ENCODE data around the gene ERMAP.
A peak's percentile ranks its signal among the peaks of the same experiment; 100 is the strongest.
"Not testable (repeated sequence)": the region's sequence is repeated elsewhere in the genome, so short reads cannot be mapped to it uniquely, and the experiment has no call there.

ERMAP gene

DNA sequence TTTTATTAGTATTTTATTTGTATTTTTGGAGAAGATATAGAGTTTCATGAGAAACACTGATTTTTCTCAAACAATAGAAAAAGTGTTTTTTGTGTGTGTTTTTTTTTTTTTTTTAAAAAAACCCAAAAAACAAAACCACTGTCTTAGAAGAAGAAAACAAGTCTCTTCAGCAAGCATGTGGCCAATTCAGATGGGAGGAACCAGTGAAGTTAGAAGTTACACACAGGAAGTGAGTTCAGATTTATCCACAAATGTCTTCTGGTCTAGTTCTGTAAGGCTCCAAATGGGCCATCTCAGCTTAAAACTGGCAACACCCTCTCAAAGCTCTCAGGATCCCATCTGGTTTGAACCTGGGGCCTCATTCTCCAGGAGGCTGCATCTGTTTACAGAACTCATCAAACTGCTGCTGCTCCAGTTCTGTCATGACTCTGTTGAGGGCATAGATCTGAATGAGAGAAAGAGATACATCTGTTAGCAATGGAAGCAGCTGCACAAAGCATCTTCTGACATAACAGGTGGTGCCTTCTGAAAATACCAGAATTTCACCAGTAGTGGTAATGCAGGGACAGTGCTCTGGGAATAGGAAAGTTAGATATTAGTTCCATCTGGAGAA, 9.8 kb upstream of the ERMAP start:
- no peak for DNase-seq

DNA sequence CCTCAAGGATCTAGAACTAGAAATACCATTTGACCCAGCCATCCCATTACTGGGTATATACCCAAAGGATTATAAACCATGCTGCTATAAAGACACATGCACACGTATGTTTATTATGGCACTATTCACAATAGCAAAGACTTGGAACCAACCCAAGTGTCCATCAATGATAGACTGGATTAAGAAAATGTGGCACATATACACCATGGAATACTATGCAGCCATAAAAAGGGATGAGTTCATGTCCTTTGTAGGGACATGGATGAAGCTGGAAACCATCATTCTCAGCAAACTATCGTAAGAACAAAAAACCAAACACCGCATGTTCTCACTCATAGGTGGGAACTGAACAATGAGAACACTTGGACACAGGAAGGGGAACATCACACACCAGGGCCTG, 2.1 kb upstream of the ERMAP start:
- DNase-seq, result not testable (repeated sequence)

DNA sequence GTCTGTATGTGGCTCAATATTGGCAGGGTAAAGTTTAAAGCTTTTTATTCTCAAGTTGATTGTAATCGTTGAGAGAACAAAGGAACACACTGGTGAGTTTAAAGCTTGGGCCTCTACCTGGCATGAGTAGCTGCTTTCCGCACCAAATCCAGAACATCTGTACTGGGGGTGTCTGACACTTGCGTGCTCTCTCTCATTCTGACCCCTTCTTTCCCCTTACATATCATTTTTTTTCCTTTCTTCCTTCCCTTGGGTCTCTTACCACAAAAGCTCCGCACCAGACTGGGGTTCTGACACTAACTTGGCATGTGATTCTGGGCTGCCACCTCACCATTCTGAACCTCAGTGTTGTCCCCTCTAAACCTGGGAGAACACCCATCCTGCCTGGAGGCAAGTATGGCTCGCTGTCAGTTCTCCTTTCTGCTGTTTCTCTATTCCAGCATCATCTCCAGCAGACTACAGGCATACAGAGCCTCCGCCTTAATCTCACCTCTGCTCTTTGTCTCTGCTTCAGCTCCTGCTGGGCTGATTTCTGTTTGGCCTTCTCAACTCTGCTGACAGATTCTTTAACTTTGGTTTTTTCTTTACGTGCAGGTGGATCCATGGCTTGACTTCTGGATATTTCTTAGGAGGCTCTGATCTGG, 859 bp upstream of the ERMAP start:
- peak; percentile 62 for DNase-seq

DNA sequence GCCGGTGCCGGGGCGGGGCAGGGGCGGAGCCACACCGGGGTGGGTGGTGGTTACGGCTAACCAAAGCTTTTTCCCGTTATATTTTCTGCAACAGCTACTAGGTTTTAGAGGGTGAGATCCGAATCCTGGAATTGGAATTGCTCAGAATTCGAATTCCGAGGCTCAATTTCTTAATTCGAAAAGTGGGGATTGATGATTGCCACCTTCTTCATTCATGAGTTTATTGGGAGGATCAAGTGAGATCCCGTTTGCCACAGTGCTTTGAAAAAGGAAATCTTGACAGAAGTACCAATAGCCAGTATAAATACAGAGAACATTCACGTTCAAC, 482 bp downstream of the ERMAP start:
- DNase-seq, result no peak

DNA sequence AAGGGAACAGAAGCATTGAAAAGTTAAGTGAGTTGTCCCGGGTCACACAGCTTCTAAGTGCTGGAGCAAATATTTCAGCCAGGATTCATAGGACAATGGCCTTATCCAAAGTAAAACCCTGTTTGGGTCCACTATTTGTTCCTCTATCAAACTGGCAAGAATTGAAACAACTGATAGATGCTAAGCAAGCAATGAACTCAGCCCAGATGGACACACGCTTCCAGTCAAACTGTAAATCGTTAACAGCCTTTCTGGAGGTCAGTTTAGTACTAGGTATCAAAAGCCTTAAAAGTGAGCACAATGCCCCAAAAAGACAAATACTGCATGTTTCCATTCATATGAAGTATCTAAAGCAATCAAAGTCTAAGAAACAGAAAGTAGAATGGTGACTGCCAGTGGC, 1.1 kb downstream of the ERMAP start:
- DNase-seq, result no peak

DNA sequence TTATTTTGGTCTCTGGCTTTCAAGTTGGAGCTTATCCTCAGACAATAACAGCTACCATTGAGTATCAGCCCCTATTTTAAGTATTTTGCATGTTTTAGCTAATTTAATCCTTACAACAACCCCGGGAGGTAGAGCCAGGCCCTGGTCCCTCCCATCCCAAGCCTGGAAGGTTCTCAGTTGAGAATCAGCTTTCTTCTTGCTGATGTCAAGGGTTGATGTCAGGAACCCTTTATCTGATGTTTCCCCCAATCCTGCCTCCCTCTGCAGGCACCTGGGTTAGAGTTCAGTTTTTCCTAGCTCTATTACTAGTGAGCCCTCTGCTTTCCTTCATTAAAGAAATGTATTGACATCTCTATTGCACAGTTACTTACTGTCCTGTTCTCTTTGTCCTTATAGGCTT, 3.9 kb downstream of the ERMAP start:
- no peak for DNase-seq

DNA sequence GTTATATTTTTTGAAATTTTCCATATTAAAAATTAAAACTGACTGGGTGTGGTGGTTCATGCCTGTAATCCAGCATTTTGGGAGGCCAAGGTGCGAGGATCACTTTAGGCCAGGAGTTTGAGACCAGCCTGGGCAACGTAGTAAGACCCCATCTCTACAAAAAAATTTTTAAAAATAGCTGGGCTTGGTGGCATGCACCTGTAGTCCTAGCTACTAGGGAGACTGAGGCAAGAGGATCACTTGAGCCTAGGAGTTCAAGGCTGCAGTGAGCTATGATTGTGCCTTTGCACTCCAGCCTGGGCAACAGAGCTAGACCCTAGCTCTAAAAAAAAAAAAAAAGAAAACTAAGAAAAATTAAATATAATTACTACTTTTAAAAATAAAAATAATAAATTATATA, 4.8 kb downstream of the ERMAP start:
- DNase-seq, result no peak

DNA sequence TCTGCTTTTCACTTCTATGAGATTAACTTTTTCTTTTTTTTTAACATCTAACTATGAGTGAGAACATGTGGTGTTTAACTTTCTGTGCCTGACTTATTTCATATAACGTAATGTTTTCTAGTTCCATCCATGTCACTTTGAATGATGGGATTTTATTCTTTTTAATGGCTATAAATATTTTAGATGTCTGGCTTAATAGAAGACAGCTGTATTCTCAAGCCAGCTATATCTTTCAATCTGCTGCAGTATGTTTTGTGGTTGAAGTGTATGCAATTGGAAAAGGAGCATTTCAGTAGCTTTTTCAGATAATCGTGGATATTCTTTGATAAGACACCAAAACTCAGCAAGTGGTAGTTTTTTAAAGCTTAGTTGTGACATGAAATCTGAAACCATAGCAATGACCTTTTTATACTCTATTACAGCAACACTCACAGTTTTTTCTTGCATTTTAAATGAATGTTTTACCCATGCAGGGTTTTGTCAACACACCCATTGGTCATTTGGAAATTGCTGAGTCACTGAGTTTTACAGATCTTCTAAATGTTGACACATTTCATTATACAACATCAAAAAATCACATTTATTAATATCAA, 6.0 kb downstream of the ERMAP start:
- no peak for DNase-seq

DNA sequence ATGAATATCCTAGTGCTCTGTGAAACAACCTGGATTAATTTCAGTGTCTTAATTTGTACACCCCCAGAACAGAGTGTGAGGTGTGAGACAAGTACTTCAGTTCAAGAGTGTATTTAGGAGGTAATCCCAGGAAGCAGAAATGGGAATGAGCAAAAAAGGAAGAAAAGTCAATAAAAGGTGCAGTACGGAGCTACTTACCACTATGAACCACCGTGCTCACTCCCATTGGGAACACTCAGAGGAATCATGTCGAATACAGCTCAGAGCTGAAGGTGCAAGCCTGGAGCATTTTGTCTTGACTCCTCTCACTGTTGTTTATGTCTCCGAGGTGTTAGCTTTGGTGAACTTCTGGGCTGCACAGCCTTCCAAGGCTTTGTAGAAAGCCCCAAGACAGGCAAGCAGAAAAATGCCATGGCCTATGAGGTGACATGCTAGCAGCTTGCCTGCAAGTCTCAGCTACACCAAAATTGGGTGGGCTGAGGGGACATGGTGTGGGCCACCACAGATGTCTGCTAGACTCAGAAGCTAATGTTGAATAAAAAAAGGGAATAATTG, 7.6 kb downstream of the ERMAP start:
- DNase-seq, result no peak

DNA sequence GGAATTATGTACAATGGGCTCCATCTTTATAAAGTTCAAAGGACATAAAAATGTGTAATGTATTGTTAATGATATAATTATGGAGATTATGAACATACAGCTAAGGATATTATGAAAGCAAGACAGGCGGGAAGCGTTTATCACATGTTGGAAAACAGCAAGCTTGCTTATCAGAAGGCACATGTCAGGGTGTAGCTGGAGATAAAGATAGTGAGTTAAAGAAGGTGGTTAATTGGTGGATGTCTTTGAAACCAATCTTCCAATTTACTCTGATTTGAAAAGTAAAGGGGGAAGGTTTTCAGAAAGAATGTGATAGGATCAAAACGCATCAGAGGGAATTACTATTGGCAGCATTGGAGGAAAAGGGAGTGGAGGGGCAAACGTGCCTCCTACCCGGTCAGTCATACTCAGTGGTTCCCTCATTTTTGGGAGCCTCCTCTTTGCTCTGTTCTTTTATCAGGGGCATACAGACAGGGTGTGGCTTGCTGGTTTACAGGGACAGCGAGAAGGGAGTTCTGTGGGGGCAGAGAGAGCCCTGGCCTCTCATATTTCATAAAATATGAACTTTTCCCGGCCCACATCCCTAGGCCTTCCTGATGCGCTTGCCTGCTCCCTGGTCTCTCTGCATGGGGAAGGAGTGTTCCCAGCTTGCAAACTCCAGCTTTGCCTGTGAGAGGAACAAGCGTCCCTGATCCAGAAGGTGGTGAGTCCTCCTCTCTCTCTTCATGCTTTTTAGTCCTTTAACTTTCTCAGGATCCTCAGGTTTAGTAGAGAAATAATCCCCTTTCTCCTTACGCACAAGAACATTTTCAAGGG, 8.3 kb downstream of the ERMAP start:
- DNase-seq, result no peak

DNA sequence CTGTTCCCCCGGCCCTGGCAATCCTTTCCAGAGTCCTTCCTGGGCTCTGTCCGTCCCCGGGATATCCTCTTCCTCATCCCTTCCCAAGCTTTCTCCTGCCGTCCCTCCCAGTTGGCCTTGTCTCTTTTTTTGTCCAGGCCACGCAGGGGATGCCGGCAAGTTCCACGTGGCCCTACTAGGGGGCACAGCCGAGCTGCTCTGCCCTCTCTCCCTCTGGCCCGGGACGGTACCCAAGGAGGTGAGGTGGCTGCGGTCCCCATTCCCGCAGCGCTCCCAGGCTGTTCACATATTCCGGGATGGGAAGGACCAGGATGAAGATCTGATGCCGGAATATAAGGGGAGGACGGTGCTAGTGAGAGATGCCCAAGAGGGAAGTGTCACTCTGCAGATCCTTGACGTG, 13.7 kb downstream of the ERMAP start:
- DNase-seq, result no peak

DNA sequence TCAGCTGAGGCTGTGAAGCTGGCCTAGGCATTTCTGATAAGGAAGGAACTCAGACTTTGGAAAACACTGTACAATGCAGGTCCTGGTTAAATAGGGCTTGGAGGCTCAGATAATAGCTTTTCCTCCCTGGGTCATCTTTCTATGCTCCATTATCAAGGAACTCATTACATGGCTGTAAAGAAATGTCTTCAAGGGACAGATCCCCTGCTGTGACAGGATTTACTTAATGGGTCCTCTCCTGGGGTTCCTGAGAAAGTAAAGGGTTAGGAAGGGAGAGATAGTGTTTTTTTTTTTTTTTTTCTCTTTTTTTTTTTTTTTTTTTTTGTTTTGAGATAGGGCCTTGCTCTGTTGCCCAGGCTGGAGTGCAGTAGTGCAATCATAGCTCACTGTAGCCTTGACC, 14.4 kb downstream of the ERMAP start:
- DNase-seq, result no peak

DNA sequence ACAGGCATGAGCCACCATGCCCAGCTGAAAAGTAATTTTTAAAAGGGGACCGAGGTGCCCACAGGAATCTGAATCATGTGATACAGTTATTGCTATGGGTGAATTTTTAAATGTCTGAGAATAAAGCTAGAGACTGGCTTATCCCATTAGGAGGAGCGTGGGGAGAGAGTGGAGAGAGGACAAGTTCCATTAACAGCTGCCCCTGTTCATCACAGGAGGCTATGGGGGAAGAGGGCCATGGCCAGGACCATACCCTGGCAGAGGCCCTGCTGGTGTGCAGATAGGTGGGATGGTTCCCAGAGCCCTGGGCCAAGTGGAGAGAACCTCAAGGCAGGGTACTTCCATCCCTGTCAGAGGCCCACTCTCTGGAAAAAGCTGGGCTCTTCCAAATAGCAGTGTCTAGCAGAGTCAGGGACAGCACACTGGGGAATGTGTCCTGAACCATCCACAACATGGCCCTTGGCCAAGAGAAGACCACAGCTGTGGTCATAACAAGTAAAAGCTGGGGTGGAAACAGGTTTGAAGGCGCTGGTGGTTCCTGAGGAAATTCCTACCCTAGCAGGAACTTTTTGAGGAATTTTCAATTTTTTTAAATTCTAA, 15.8 kb downstream of the ERMAP start:
- no peak for DNase-seq

DNA sequence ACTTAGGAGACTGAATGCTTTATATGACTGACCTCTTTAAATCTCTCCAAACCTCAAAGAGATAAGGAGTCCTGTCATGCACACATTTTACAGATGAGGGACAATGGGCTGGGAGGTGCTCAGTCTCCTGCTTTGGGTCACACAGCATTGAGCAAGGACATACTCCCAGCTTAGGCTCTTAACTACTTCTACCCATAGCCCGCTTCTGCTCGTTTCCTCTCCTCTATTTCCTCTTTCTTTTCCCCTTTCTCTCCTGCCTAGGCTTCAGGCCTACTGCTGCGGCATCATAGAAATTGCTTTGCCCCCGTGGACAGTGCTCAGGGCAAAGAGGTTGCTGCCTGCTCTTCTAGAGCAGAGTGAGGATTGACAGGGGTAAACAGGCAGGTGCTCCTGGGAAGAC, 17.1 kb downstream of the ERMAP start:
- DNase-seq, result no peak

DNA sequence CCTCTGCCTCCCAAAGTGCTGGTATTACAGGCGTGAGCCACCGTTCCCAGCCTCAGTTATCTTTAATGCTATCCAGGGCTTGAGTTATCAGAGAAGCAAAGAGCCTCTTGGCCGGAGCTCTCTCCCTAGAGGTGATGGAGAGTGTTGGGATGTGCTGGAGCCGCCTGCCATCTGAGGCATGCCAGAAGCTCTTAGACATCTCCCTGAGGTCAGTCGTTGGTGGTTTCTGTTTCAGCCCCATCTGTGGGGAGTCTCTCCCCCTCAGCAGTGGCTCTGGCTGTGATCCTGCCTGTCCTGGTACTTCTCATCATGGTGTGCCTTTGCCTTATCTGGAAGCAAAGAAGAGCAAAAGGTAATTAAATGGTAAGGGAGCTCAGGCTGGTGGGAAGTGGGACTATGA, 17.9 kb downstream of the ERMAP start:
- DNase-seq, result no peak

DNA sequence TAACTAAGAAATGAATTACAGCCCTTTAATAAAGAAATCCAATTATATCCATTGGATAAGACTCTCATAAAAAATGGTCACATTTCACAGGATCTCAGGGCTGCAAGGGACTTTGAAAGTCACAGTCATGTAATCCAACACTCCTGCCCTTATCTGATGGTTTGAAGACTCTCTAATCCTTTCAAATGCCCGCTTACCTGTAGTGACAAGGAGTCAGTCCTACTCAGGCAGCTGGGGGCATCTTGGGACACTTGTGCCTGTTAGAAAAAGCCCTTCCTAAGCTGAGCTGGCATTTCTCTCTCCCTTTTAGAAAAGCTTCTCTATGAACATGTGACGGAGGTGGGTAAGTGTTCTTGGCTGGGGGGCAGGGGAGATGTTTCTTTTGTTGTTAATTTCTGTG, 18.5 kb downstream of the ERMAP start:
- DNase-seq, result no peak

DNA sequence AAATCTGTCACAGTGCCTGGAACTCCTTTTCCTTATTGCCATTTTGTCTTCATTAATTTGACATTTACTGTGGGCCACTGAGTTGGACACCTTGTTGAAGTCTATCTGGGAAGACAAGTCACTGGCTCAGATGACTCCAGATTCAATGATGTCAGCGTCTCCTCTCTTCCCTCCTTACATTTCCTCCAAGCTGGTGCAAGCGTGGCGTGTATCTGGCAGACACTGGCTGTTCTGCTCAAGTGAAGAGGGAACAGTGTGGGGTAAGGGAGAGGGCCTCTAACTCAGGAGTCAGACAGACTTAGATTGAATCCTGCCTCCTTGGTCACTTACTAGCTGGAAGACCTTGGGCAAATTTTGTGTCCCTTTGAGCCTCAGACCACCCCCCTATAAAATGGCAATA, 20.8 kb downstream of the ERMAP start:
- DNase-seq, result no peak

DNA sequence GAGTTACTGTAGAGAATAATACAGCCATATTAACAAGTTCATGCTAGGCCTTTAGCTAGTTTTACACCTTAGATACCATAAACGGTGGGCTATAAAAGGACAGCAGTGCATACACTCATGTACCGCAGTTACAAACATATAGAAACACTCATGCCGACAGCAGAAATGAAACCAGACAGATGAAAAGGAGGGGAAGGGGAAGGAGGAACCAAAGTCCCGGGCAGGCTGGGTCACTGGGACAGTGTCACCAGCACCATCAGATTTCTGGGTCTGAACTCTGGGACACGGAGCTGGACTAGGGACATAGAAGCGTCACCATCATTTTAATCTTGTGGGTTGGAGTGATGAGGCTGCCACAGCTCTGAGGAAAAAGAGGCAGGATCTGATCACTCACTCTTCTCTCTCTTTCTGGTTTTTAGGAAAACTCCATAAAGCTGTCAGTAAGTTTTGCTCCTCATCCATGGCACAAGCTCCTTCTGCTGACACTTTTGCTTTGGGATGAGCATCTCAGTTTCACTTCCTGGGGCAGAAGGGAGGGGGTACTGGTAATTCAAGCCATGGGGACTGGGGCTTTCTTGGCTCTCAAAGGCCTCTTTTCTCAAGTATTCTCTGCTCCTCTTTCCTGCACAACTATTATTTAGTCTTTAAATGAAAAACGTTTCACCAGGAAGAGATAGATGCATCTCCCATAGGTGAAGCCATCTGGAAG, 21.7 kb downstream of the ERMAP start:
- no peak for DNase-seq

DNA sequence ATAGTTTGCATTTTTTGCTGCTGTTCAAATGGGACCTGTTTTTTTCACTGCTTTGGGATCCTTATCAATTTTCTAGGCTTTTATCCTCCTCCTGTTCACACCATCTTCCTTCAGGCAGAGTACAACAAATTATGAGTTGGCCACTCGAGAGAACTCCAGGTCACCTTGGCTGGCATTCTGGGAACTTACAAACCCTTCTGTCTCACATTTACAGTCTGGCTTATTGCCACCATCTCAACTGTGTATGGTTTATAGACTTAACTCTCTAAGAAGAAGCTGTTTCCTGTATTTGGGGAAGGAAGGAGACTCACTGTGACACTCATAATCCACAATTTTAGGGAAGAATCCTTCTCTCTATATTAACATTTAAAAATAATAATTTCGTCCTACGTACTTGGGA, 24.1 kb downstream of the ERMAP start:
- no peak for DNase-seq

DNA sequence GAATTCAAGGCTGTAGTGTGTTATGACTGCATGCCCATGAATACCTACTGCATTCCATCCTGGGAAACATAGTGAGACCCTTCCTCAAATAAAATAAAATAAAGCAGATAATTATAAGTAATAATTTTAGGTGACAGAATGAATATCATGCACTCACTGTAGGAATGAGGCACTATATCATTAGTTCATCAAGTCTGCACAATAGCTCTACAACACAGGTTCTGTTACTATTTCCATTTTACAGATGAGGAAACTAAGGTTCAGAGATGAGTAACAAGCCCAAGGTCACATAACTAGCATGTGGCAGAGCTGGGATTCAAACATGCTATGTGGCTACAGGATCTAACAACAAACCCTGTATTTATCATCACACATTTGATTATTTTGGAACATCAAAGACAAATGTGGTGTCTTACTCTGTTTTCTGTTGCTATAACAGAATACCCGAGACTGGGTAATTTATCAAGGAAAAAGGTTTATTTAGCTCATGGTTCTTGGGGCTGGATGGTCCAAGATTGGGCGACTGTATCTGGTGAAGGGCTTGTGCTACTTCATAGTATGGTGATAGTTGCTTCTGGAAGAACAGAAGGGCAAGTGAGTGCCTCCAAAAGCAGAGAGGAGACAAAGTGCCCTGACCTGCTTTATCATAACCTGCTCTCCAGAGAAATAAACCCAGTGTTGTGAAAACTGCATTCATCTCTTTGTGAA, 24.7 kb downstream of the ERMAP start:
- DNase-seq, result no peak

DNA sequence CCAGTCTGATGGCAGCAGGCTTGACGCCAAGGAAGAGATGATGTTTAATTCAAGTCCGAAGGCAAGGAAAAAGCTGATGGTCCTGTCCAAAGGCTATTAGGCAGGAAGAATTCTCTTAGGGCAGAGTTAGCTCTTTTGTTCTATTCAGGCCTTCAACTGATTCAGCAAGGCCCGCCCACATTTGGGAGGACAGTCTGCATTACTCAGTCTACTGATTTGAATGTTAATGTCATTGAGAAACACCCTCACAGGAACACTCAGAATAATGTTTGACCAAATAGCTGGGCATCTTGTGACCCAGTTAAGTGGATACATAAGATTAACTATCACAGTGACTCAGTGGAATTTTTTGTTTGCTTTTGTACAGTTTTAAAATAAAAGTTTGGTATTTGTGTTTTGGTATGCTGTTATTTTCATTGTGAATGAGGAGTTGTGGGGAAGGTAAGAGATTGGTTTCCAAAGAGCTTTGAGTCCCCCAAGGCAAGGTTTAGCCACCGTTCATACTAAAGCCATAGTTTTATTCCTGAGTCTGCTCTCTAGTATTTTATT, 27.7 kb downstream of the ERMAP start:
- no peak for DNase-seq

DNA sequence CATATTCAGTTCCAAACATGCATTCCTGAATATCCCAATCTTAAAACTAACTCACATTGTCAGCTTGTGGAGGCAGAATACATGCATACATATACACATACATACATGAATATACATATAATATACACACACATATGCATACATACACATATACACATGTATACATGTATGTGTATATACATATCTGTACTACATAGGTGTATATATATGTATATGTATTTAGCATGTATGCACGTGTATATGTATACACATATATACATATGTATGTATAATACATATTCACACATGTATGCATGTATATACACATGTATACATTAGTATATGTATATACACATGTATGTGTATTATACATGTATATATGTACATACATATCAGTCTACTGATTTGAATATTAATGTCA, 28.3 kb downstream of the ERMAP start:
- no peak for DNase-seq

Data from NCI-H1105 treated with DMSO at 0.1 percent for 48 hours (cell line).